Omental fat pad (tissue), 4 donors: ENCODE measurements around the gene ANXA2R. TPM values are rescaled to one million over a fixed set of nuclear protein-coding genes. Genes with fewer than 3 reads are reported as not detected.
"Not testable (repeated sequence)": the region's sequence is repeated elsewhere in the genome, so short reads cannot be mapped to it uniquely, and the experiment has no call there.

Experiments
- ATAC-seq: fragments of 150-250 bp; one replicate; pipeline ENCODE4 v1.9.1; 2016; ENCODE audit warnings: mild to moderate bottlenecking, moderate library complexity; ENCODE audit not compliant: low FRiP score
- DNase-seq: peaks from one replicate; pipeline ENCODE4 v3.0.0-alpha.2; 2019; ENCODE audit warnings: low spot score
- total RNA-seq, 4 donors: library from RNA; depleted of rRNA; stranded (reverse); fragments of >200 nt; gene quantifications; one replicate each; pipeline ENCODE4 v1.1.0, GENCODE V29; 2016
- TF ChIP-seq, protein P1 (sequence below), 3 donors: fragments of 450-650 bp; IDR thresholded peaks; one replicate each; pipeline ENCODE4 v1.5.1; 2016 to 2017; ENCODE audit warnings: antibody characterized with exemption in 3 of 3, mild to moderate bottlenecking in 3 of 3, moderate library complexity in 2 of 3

The ANXA2R gene
- total RNA-seq, 4 donors from 2014 or later, result 1.5 to 5.5 (median 3.4) TPM

GRCh38 chr5:43036856-43037635, 3.1 kb downstream of the ANXA2R start:
- ATAC-seq, result no peak
- TF ChIP-seq, protein P1, sequence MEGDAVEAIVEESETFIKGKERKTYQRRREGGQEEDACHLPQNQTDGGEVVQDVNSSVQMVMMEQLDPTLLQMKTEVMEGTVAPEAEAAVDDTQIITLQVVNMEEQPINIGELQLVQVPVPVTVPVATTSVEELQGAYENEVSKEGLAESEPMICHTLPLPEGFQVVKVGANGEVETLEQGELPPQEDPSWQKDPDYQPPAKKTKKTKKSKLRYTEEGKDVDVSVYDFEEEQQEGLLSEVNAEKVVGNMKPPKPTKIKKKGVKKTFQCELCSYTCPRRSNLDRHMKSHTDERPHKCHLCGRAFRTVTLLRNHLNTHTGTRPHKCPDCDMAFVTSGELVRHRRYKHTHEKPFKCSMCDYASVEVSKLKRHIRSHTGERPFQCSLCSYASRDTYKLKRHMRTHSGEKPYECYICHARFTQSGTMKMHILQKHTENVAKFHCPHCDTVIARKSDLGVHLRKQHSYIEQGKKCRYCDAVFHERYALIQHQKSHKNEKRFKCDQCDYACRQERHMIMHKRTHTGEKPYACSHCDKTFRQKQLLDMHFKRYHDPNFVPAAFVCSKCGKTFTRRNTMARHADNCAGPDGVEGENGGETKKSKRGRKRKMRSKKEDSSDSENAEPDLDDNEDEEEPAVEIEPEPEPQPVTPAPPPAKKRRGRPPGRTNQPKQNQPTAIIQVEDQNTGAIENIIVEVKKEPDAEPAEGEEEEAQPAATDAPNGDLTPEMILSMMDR (IDR thresholded peaks at IDR 0.05), result peak in 1 of 3 donors; percentile 8
- DNase-seq, result no peak

DNA sequence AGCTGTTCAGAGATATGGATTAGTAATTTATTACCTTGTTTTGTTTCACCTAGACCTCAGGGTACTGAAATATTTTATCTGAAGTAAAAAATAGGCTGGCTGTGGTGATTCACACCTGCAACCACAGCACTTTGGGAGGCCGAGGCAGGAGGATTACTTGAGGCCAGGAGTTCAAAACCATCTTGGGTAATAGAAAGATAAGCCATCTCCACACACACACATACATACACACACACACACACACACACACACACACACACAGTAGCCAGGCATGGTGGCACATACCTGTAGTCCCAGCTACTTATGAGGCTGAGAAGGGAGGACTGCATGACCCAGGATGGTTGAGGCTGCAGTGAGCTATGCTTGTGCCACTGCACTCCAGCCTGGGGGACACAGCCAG, 3.7 kb downstream of the ANXA2R start:
- TF ChIP-seq, protein P1 (IDR thresholded peaks at IDR 0.05), result no peak

GRCh38 chr5:43034591-43034968, 5.5 kb downstream of the ANXA2R start:
- DNase-seq (no peak), ATAC-seq (no peak)
- TF ChIP-seq, protein P1 (IDR thresholded peaks at IDR 0.05), result no peak

More for the DNA sequence above, 3.7 kb downstream of the ANXA2R start:
- ATAC-seq (no peak), DNase-seq (no peak)

- TF ChIP-seq, protein P1 (IDR thresholded peaks at IDR 0.05), result no peak
- ATAC-seq (no peak), DNase-seq (no peak)
Measured at GRCh38 chr5:43033841-43034590, 6.1 kb downstream of the ANXA2R start.

GRCh38 chr5:43027054-43027785, 12.9 kb downstream of the ANXA2R start:
- DNase-seq (no peak), ATAC-seq (no peak)
- TF ChIP-seq, protein P1 (IDR thresholded peaks at IDR 0.05), result no peak

GRCh38 chr5:43025184-43025950, 14.8 kb downstream of the ANXA2R start:
- not testable (repeated sequence) for DNase-seq, ATAC-seq
